Measurements from ENCODE around the gene RABGEF1.
"Not testable (repeated sequence)": the region's sequence is repeated elsewhere in the genome, so short reads cannot be mapped to it uniquely, and the experiment has no call there.

RABGEF1 gene

DNA sequence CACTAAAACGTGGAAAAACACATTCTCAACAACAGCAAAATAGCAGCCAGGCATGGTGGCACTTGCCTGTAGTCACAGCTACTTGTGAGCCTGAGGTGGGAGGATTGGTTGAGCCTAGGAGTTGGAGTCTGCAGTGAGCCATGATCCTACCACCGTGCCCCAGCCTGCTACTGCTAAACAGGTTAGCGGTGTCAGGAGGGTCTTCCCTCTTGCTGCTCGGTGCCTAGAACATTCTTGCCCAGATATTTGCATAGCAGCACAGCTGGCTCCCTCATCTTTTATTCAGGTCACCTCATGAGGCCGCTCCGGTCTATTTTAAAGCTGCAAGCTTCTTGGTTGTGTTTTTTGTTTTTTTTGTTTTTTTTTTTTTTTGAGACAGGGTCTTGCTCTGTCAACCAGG is 2.9 kb upstream of the RABGEF1 start:
- ChIA-PET CTCF (no interaction called here), POLR2A (interaction anchor here (0.6 kb wide), 1 partner anchor 254 kb away, joined by 3 read pairs; no protein-coding TSS in a partner anchor)
- TF ChIP-seq ARNT (IDR thresholded peaks at IDR 0.05) (no peak), FOXK2 (IDR thresholded peaks at IDR 0.05) (no peak), ZNF384 (IDR thresholded peaks at IDR 0.05) (no peak), BHLHE40 (IDR thresholded peaks at IDR 0.05; ENCODE audit: borderline replicate concordance) (no peak), FOXA1 (IDR thresholded peaks at IDR 0.05) (no peak), HDGF (IDR thresholded peaks at IDR 0.05; ENCODE audit: borderline replicate concordance) (no peak), SUZ12 (IDR thresholded peaks at IDR 0.05) (no peak), LEF1 (IDR thresholded peaks at IDR 0.05; ENCODE audit: borderline replicate concordance) (no peak), TARDBP (IDR thresholded peaks at IDR 0.05) (no peak), FOXM1 (IDR thresholded peaks at IDR 0.05; ENCODE audit: borderline replicate concordance) (no peak), SP1 (IDR thresholded peaks at IDR 0.05) (no peak), NFRKB (IDR thresholded peaks at IDR 0.05) (no peak), L3MBTL2 (conservative IDR thresholded peaks at IDR 0.05) (no peak), CTBP1 (IDR thresholded peaks at IDR 0.05; ENCODE audit: borderline replicate concordance) (no peak)
- TF ChIP-seq, protein P1, sequence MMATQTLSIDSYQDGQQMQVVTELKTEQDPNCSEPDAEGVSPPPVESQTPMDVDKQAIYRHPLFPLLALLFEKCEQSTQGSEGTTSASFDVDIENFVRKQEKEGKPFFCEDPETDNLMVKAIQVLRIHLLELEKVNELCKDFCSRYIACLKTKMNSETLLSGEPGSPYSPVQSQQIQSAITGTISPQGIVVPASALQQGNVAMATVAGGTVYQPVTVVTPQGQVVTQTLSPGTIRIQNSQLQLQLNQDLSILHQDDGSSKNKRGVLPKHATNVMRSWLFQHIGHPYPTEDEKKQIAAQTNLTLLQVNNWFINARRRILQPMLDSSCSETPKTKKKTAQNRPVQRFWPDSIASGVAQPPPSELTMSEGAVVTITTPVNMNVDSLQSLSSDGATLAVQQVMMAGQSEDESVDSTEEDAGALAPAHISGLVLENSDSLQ (IDR thresholded peaks at IDR 0.05) = no peak
- no peak for DNase-seq (ENCODE audit: extremely low spot score)

DNA sequence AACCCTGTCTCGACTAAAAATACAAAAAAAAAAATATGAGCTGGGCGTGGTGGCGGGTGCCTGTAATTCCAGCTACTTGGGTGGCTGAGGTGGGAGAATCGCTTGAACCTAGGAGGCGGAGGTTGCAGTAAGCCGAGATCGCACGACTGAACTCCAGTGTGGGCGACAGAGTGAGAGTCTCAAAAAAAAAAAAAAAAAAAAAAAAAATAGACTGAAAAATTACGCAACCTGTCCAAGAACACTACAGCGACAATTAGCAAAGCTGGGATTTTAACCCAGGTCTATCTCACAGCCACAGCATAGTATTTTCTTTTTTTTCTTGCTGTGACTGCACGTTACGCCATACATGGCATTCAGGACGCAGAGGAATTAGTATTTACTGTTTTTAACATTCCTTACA is 1.1 kb upstream of the RABGEF1 start:
- TF ChIP-seq ZNF384 (IDR thresholded peaks at IDR 0.05) (peak; percentile 53; the same call in 1 of the 2 replicates), TARDBP (IDR thresholded peaks at IDR 0.05) (no peak)
- ChIA-PET CTCF (no interaction called here), POLR2A (interaction anchor here (1.4 to 1.5 kb wide), 2 partner anchors 80 to 257 kb away, joined by 3 to 4 read pairs; partner anchors contain the start of gene TYW1)
- no peak for DNase-seq (ENCODE audit: extremely low spot score)

DNA sequence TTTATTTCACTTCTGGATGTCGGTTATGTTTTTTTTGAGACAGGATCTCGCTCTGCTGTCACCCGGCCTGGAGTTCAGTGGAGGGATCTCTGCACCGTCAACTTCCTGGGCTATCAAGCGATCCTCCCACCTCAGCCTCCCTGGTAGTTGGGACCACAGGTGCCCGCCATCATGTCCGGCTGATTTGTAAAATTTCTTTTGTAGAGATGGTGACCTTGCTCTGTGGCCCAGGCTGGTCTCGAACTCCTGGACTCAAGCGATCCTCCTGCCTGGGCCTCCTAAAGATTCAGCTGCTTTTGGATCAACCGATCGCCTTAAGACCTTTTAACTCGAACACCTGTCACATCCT is 606 bp upstream of the RABGEF1 start:
- TF ChIP-seq SUZ12 (IDR thresholded peaks at IDR 0.05) (no peak), TARDBP (IDR thresholded peaks at IDR 0.05) (no peak), ELF4 (IDR thresholded peaks at IDR 0.05) (no peak)
- no peak for DNase-seq (ENCODE audit: extremely low spot score)
- ChIA-PET POLR2A (interaction anchor here (1.1 to 1.5 kb wide), 3 partner anchors 10 to 257 kb away, joined by 3 to 4 read pairs (median 4); partner anchors contain the start of gene TYW1), CTCF (no interaction called here)

DNA sequence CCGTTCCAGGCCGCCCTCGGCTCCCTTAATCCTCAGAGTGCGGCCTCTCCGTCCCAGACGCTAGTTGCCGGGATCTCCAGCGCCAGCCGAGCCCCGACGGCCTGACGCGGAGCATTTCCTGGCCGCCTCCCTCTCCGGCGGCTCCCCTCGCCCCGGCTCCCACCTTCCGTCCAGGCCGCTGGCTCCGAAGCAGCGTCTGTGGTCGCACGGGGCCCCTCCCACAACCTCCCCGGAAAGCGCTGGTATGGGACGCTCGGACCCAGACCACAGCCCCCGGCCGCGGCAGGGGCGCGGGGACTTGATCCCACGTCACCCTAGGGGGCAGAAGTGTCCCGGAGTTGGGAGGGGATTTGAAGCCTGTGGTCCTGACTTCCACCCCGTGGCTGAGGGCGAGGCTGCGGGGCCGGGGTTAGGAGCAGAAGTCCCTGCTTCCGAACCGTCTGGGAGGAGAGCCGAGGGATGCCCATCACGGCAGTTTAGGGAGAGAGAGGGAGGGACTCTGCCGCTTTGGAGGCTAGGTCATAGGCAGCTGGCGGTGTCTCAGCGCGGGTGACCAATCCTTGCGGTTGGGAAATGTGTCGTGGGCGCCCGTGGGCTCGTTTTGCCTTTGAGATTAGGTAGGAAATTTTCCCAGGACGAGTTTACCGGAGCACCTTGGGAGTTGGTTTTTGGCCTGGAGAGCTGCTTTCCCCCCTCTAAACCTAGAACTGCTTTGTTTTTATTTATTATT is 612 bp downstream of the RABGEF1 start:
- CTCF ChIA-PET = not testable (repeated sequence)
- POLR2A ChIA-PET = interaction anchor here (0.7 to 1.4 kb wide), 4 partner anchors 11 to 103 kb away, joined by 3 to 4 read pairs (median 4); no protein-coding TSS in a partner anchor
- DNase-seq (ENCODE audit: extremely low spot score) = peak; percentile 49

DNA sequence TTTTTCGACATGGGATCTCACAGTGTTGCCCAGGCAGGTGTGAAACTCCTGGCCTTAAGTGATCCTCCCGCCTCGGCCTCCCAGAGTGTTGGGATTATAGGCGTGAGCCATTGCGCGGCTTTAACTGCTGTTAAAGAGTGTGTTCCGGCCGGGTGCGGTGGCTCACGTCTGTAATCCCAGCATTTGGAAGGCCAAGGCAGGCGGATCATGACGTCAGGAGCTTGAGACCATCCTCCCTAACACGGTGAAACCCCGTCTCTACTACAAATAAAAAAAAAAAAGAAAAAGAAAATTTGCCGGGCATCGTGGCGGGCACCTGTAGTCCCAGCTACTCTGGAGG is 1.1 kb downstream of the RABGEF1 start:
- TF ChIP-seq SP1 (IDR thresholded peaks at IDR 0.05) (no peak), ZNF384 (IDR thresholded peaks at IDR 0.05) (0 out of 2 replicates have a peak, but pooled peaks have one; percentile 19), L3MBTL2 (conservative IDR thresholded peaks at IDR 0.05) (peak; percentile 34; the same call in 1 of the 2 replicates)
- POLR2A ChIA-PET = no interaction called here
- CTCF ChIA-PET = no interaction called here
- DNase-seq (ENCODE audit: extremely low spot score) = no peak

DNA sequence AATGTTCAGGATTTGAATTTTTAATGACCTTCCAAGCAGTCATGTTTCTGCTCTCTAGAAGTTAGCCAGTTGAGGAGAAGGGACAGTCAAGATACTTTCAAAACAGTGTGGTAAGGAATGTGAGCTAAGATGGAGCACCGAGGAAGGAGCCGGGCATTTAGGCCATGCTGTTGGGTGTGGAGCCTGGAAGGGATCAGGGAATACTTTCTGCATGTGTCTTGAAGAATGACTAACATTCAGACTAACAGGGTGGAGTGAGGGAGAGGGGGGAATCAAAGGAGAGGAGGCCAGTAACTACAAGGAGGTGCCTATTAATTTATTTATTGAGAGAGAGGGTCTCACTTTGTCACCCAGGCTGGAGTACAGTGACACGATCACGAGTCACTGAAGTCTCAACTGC is 1.8 kb downstream of the RABGEF1 start:
- DNase-seq (ENCODE audit: extremely low spot score); CTCF ChIA-PET: not testable (repeated sequence)
- POLR2A ChIA-PET = interaction anchor here (1.0 kb wide), 1 partner anchor 185 kb away, joined by 3 read pairs; no protein-coding TSS in a partner anchor

DNA sequence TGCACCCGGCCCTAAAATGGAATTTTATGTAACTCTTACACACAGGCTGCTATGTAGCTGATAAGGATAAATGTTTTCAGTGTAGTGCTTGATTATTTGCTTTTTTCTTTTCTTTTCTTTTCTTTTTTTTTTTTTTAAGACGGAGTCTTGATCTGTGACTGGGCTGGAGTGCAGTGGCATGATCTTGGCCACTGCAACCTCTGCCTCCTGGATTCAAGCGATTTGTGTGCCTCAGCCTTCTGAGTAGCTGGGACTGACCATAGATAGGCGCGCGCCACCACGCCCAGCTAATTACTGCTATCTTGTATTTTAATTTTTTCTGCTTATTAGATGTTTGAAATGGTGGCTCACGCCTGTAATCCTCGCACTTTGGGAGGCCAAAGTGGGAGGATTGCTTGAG is 3.4 kb downstream of the RABGEF1 start:
- ChIA-PET CTCF (no interaction called here), POLR2A (interaction anchor here (0.8 to 1.5 kb wide), 2 partner anchors 100 to 539 kb away, joined by 3 read pairs; no protein-coding TSS in a partner anchor)
- TF ChIP-seq, protein P1 (IDR thresholded peaks at IDR 0.05) = no peak
- no peak for TF ChIP-seq FOXM1 (IDR thresholded peaks at IDR 0.05; ENCODE audit: borderline replicate concordance)
- TF ChIP-seq SP1 (IDR thresholded peaks at IDR 0.05) = no peak
- no peak for TF ChIP-seq FOXA1 (IDR thresholded peaks at IDR 0.05)
- no peak for TF ChIP-seq LEF1 (IDR thresholded peaks at IDR 0.05; ENCODE audit: borderline replicate concordance)
- no peak for TF ChIP-seq HDGF (IDR thresholded peaks at IDR 0.05; ENCODE audit: borderline replicate concordance)
- TF ChIP-seq NFRKB (IDR thresholded peaks at IDR 0.05) = no peak
- no peak for TF ChIP-seq ARNT (IDR thresholded peaks at IDR 0.05)
- TF ChIP-seq ZNF384 (IDR thresholded peaks at IDR 0.05) = no peak
- TF ChIP-seq CTBP1 (IDR thresholded peaks at IDR 0.05; ENCODE audit: borderline replicate concordance) = no peak
- no peak for TF ChIP-seq FOXK2 (IDR thresholded peaks at IDR 0.05)
- no peak for TF ChIP-seq BHLHE40 (IDR thresholded peaks at IDR 0.05; ENCODE audit: borderline replicate concordance)
- no peak for DNase-seq (ENCODE audit: extremely low spot score)

DNA sequence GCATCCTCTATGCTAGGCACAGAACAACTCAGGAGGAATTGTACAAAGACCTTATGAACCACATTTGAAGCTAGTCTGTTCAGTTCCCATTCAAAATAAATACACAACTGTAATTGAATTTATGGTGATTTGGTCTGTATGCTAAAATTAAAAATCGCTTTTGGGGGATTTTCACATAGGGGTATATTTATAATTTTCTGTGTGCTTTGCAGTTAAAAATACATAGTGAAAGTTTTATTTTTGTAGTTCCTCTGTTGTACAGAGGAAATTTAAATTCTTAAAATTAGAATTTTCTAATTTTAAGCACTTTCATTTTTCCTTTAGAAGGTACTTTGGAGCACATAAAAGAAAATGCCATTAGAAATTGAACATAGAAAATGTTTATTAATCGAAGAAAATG is 6.9 kb downstream of the RABGEF1 start:
- no peak for TF ChIP-seq ELF4 (IDR thresholded peaks at IDR 0.05)
- TF ChIP-seq ZNF384 (IDR thresholded peaks at IDR 0.05) = no peak
- no peak for TF ChIP-seq NFRKB (IDR thresholded peaks at IDR 0.05)
- TF ChIP-seq ARNT (IDR thresholded peaks at IDR 0.05) = no peak
- no peak for TF ChIP-seq HDGF (IDR thresholded peaks at IDR 0.05; ENCODE audit: borderline replicate concordance)
- no peak for TF ChIP-seq FOXK2 (IDR thresholded peaks at IDR 0.05)
- no peak for TF ChIP-seq SUZ12 (IDR thresholded peaks at IDR 0.05)
- TF ChIP-seq TARDBP (IDR thresholded peaks at IDR 0.05) = no peak
- no peak for TF ChIP-seq BHLHE40 (IDR thresholded peaks at IDR 0.05; ENCODE audit: borderline replicate concordance)
- no peak for TF ChIP-seq L3MBTL2 (conservative IDR thresholded peaks at IDR 0.05)
- no peak for TF ChIP-seq FOXM1 (IDR thresholded peaks at IDR 0.05; ENCODE audit: borderline replicate concordance)
- TF ChIP-seq, protein P1 (IDR thresholded peaks at IDR 0.05) = no peak
- POLR2A ChIA-PET = no interaction called here
- CTCF ChIA-PET = no interaction called here
- no peak for DNase-seq (ENCODE audit: extremely low spot score)

All from HEK293T (cell line).